DND-41 (cell line): ENCODE measurements around the gene CLN5.

Source experiments
- CTCF ChIP-seq: IDR thresholded peaks from 2 replicates; pipeline ENCODE4 v1.5.1; 2012; ENCODE audit warnings: borderline replicate concordance, low read length, moderate library complexity, mild to moderate bottlenecking; ENCODE audit not compliant: poor library complexity, severe bottlenecking; ENCODE audit errors: extremely low read depth
- EZH2 ChIP-seq: IDR thresholded peaks from 3 replicates; pipeline ENCODE4 v1.6.1; 2012; ENCODE audit warnings: borderline replicate concordance, low read depth, mild to moderate bottlenecking, moderate library complexity, low read length, inconsistent platforms; ENCODE audit not compliant: severe bottlenecking

- no peak for TF ChIP-seq CTCF
- no peak for TF ChIP-seq EZH2
Measured at GRCh38 chr13:76973920-76974617, 17.8 kb upstream of the CLN5 start.
